Measurements from ENCODE around the gene DEPDC7.
A peak's percentile ranks its signal among the peaks of the same experiment; 100 is the strongest.
"Not testable (repeated sequence)": the region's sequence is repeated elsewhere in the genome, so short reads cannot be mapped to it uniquely, and the experiment has no call there.

DEPDC7 gene
- long read RNA-seq, donor 1, partial matches to known transcripts: 0 of 5 reads
- long read RNA-seq, donor 1, other reads (novel, unspliced or antisense): 0 of 5 reads
- long read RNA-seq, donor 2: 0 reads
- long read RNA-seq, donor 3: 0 reads
- long read RNA-seq, donor 4, partial matches to known transcripts: 0 of 1 reads
- long read RNA-seq, donor 4, other reads (novel, unspliced or antisense): 0 of 1 reads
- long read RNA-seq, donor 5, partial matches to known transcripts: 0 of 1 reads
- long read RNA-seq, donor 5, other reads (novel, unspliced or antisense): 0 of 1 reads
- long read RNA-seq, donor 6: 0 reads
- long read RNA-seq, donor 7, partial matches to known transcripts: 0 of 1 reads
- long read RNA-seq, donor 7, other reads (novel, unspliced or antisense): 0 of 1 reads
- long read RNA-seq, donor 8, partial matches to known transcripts: 0 of 3 reads
- long read RNA-seq, donor 8, other reads (novel, unspliced or antisense): 0 of 3 reads

GRCh38 chr11:33015621-33016551 lies at the start of gene DEPDC7:
Gene DEPDC7, plus strand, starts transcription at chr11:33015878. Its CDS starts 78 bp downstream, at chr11:33015956.
- DNase-seq: peak; percentile 85

- no peak for DNase-seq
Observed at GRCh38 chr11:32968541-32968940, 47.1 kb upstream of the DEPDC7 start.

GRCh38 chr11:32972233-32972632 lies 43.4 kb upstream of the DEPDC7 start:
- DNase-seq: not testable (repeated sequence)

- no peak for DNase-seq
Observed at GRCh38 chr11:32972781-32973180, 42.9 kb upstream of the DEPDC7 start.

GRCh38 chr11:32982626-32983025 lies 33.1 kb upstream of the DEPDC7 start:
- no peak for DNase-seq

GRCh38 chr11:32983506-32983905 lies 32.2 kb upstream of the DEPDC7 start:
- no peak for DNase-seq

GRCh38 chr11:32985600-32985999 lies 30.1 kb upstream of the DEPDC7 start:
- no peak for DNase-seq

GRCh38 chr11:32987851-32988250 lies 27.8 kb upstream of the DEPDC7 start:
- no peak for DNase-seq

- no peak for DNase-seq
Observed at GRCh38 chr11:32990481-32990880, 25.2 kb upstream of the DEPDC7 start.

- DNase-seq: no peak
Observed at GRCh38 chr11:32991427-32991826, 24.3 kb upstream of the DEPDC7 start.

GRCh38 chr11:32991898-32992297 lies 23.8 kb upstream of the DEPDC7 start:
- no peak for DNase-seq

GRCh38 chr11:33000181-33000580 lies 15.5 kb upstream of the DEPDC7 start:
- no peak for DNase-seq

GRCh38 chr11:33001281-33001680 lies 14.4 kb upstream of the DEPDC7 start:
- no peak for DNase-seq

GRCh38 chr11:33001751-33002542 lies 13.7 kb upstream of the DEPDC7 start:
- no peak for DNase-seq

- no peak for DNase-seq
Observed at GRCh38 chr11:33005175-33005574, 10.5 kb upstream of the DEPDC7 start.

- DNase-seq: no peak
Observed at GRCh38 chr11:33006010-33006409, 9.7 kb upstream of the DEPDC7 start.

GRCh38 chr11:33013755-33014154 lies 1.9 kb upstream of the DEPDC7 start:
- DNase-seq: no peak

GRCh38 chr11:33016654-33017053 lies 976 bp downstream of the DEPDC7 start:
- peak; percentile 12 for DNase-seq

- DNase-seq: no peak
Observed at GRCh38 chr11:33017478-33017877, 1.8 kb downstream of the DEPDC7 start.

GRCh38 chr11:33017965-33018364 lies 2.3 kb downstream of the DEPDC7 start:
- no peak for DNase-seq

GRCh38 chr11:33018840-33019239 lies 3.2 kb downstream of the DEPDC7 start:
- DNase-seq: no peak

- peak; percentile 14 for DNase-seq
Observed at GRCh38 chr11:33021501-33021900, 5.8 kb downstream of the DEPDC7 start.

Data from right kidney (tissue), 9 donors.